OCI-LY1 (cell line): Measurements from ENCODE around the gene DIP2B.

Experiments
- EZH2 ChIP-seq: fragments of 200-600 bp; sonication (generic), shearing (Covaris generic); IDR thresholded peaks from 2 replicates; pipeline ENCODE4 v1.8.0; 2017; ENCODE audit warnings: borderline replicate concordance, mixed run types, mild to moderate bottlenecking, antibody characterized with exemption, low read length, moderate library complexity, mixed read lengths
- TF ChIP-seq, protein P1 (sequence below): fragments of 200-600 bp; sonication (generic), shearing (Covaris generic); IDR thresholded peaks from 2 replicates; pipeline ENCODE4 v1.5.1; 2017; ENCODE audit warnings: mild to moderate bottlenecking, antibody characterized with exemption, low read length, moderate library complexity, mixed read lengths

DNA sequence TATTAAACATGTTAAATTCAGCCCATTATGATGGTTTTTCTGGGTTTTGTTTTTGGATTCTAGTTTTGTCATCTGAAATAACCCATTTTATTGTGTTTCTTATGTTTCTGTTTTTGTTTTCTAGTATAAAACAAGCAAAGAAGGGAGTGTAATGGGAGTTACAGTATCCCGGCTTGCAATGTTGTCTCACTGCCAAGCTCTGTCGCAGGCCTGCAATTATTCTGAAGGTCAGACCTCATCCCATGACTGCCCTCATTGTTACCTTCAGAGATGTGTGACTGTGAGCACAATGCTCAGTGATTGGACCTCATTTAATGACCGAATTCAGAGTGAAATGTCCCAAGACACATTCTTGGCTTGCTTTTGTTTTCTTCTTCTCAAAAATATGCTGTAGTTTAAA lies 186.1 kb downstream of the DIP2B start:
- TF ChIP-seq, protein P1, sequence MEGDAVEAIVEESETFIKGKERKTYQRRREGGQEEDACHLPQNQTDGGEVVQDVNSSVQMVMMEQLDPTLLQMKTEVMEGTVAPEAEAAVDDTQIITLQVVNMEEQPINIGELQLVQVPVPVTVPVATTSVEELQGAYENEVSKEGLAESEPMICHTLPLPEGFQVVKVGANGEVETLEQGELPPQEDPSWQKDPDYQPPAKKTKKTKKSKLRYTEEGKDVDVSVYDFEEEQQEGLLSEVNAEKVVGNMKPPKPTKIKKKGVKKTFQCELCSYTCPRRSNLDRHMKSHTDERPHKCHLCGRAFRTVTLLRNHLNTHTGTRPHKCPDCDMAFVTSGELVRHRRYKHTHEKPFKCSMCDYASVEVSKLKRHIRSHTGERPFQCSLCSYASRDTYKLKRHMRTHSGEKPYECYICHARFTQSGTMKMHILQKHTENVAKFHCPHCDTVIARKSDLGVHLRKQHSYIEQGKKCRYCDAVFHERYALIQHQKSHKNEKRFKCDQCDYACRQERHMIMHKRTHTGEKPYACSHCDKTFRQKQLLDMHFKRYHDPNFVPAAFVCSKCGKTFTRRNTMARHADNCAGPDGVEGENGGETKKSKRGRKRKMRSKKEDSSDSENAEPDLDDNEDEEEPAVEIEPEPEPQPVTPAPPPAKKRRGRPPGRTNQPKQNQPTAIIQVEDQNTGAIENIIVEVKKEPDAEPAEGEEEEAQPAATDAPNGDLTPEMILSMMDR: no peak
- TF ChIP-seq EZH2: no peak
